ENCODE measurements around the gene EIF3J. TPM values are rescaled to one million over a fixed set of nuclear protein-coding genes. Genes with fewer than 3 reads are reported as not detected.
"Not testable (repeated sequence)": the region's sequence is repeated elsewhere in the genome, so short reads cannot be mapped to it uniquely, and the experiment has no call there.

The EIF3J gene
- total and polyA plus RNA-seq, 9 donors = 38.6 to 101 (median 93.0) TPM

GRCh38 chr15:44516436-44516835 is 20.5 kb upstream of the EIF3J start:
- no peak overlapping the region for H3K27ac ChIP-seq (ENCODE audit: low read length)
- no peak overlapping the region for H3K4me3 ChIP-seq (ENCODE audit: low read length)
- H3K27me3 ChIP-seq (ENCODE audit: control insufficient read depth, insufficient read depth, low read length) = no peaks in the 10 kb centered on the region
- no peaks in the 10 kb centered on the region for H3K9me3 ChIP-seq (replicated peaks; ENCODE audit: control insufficient read depth, low read depth, low read length)
- H3K36me3 ChIP-seq (ENCODE audit: control insufficient read depth, insufficient read depth, low read length) = peaks cover 17% of the 10 kb centered on the region
- DNase-seq = no peak
- no peaks in the 10 kb centered on the region for H3K4me1 ChIP-seq (ENCODE audit: control insufficient read depth, insufficient read depth, low read length)

- peaks cover 28% of the 10 kb centered on the region for H3K36me3 ChIP-seq (ENCODE audit: control insufficient read depth, insufficient read depth, low read length)
- no CpG with 5 or more reads among the region's 6 CpGs for WGBS (ENCODE audit: insufficient coverage)
These were observed 17.4 kb upstream of the EIF3J start for GRCh38 chr15:44519537-44519936.

GRCh38 chr15:44525018-44525417 is 11.9 kb upstream of the EIF3J start:
- H3K4me1 ChIP-seq (ENCODE audit: control insufficient read depth, insufficient read depth, low read length) = no peaks in the 10 kb centered on the region
- H3K27ac ChIP-seq (ENCODE audit: low read length) = no peak overlapping the region
- no peaks in the 10 kb centered on the region for H3K9me3 ChIP-seq (replicated peaks; ENCODE audit: control insufficient read depth, low read depth, low read length)
- no peak for DNase-seq
- H3K27me3 ChIP-seq (ENCODE audit: control insufficient read depth, insufficient read depth, low read length) = no peaks in the 10 kb centered on the region
- H3K4me3 ChIP-seq (ENCODE audit: low read length) = no peak overlapping the region
- peaks cover 19% of the 10 kb centered on the region for H3K36me3 ChIP-seq (ENCODE audit: control insufficient read depth, insufficient read depth, low read length)
- 100% methylated on average over 1 of the region's 1 CpG for WGBS (ENCODE audit: insufficient coverage)

More at GRCh38 chr15:44519537-44519936, 17.4 kb upstream of the EIF3J start:
- Histone ChIP-seq H3K4me1 (ENCODE audit: control insufficient read depth, insufficient read depth, low read length) (no peaks in the 10 kb centered on the region), H3K27me3 (ENCODE audit: control insufficient read depth, insufficient read depth, low read length) (no peaks in the 10 kb centered on the region), H3K4me3 (ENCODE audit: low read length) (no peak overlapping the region), H3K27ac (ENCODE audit: low read length) (no peak overlapping the region), H3K9me3 (replicated peaks; ENCODE audit: control insufficient read depth, low read depth, low read length) (no peaks in the 10 kb centered on the region)
- DNase-seq = no peak

- H3K27me3 ChIP-seq (ENCODE audit: control insufficient read depth, insufficient read depth, low read length) = no peaks in the 10 kb centered on the region
- H3K4me1 ChIP-seq (ENCODE audit: control insufficient read depth, insufficient read depth, low read length) = no peaks in the 10 kb centered on the region
- H3K9me3 ChIP-seq (replicated peaks; ENCODE audit: control insufficient read depth, low read depth, low read length) = no peaks in the 10 kb centered on the region
- H3K36me3 ChIP-seq (ENCODE audit: control insufficient read depth, insufficient read depth, low read length) = peaks cover 13% of the 10 kb centered on the region
- no peak overlapping the region for H3K4me3 ChIP-seq (ENCODE audit: low read length)
- no peak for DNase-seq
- 60% methylated on average over 1 of the region's 2 CpGs for WGBS (ENCODE audit: insufficient coverage)
- H3K27ac ChIP-seq (ENCODE audit: low read length) = no peak overlapping the region
These were observed 9.7 kb upstream of the EIF3J start for GRCh38 chr15:44527241-44527640.

- H3K36me3 ChIP-seq (ENCODE audit: control insufficient read depth, insufficient read depth, low read length) = peaks cover 5% of the 10 kb centered on the region
- no peaks in the 10 kb centered on the region for H3K9me3 ChIP-seq (replicated peaks; ENCODE audit: control insufficient read depth, low read depth, low read length)
- no peaks in the 10 kb centered on the region for H3K4me1 ChIP-seq (ENCODE audit: control insufficient read depth, insufficient read depth, low read length)
- no peaks in the 10 kb centered on the region for H3K27me3 ChIP-seq (ENCODE audit: control insufficient read depth, insufficient read depth, low read length)
- no peak overlapping the region for H3K4me3 ChIP-seq (ENCODE audit: low read length)
- no peak for DNase-seq
- H3K27ac ChIP-seq (ENCODE audit: low read length) = no peak overlapping the region
- 70% methylated on average over 3 of the region's 10 CpGs for WGBS (ENCODE audit: insufficient coverage)
These were observed 6.9 kb upstream of the EIF3J start for GRCh38 chr15:44529864-44530604.

GRCh38 chr15:44530653-44531052 is 6.3 kb upstream of the EIF3J start:
- WGBS (ENCODE audit: insufficient coverage) = 100% methylated on average over 1 of the region's 3 CpGs
- Histone ChIP-seq H3K4me1 (ENCODE audit: control insufficient read depth, insufficient read depth, low read length) (peaks cover 3% of the 10 kb centered on the region), H3K36me3 (ENCODE audit: control insufficient read depth, insufficient read depth, low read length) (peaks cover 7% of the 10 kb centered on the region)

GRCh38 chr15:44532275-44532674 is 4.7 kb upstream of the EIF3J start:
- H3K36me3 ChIP-seq (ENCODE audit: control insufficient read depth, insufficient read depth, low read length); DNase-seq; H3K4me3 ChIP-seq (ENCODE audit: low read length): not testable (repeated sequence)

More at GRCh38 chr15:44530653-44531052, 6.3 kb upstream of the EIF3J start:
- no peak for DNase-seq
- no peaks in the 10 kb centered on the region for H3K9me3 ChIP-seq (replicated peaks; ENCODE audit: control insufficient read depth, low read depth, low read length)
- no peak overlapping the region for H3K27ac ChIP-seq (ENCODE audit: low read length)
- H3K4me3 ChIP-seq (ENCODE audit: low read length) = no peak overlapping the region
- H3K27me3 ChIP-seq (ENCODE audit: control insufficient read depth, insufficient read depth, low read length) = no peaks in the 10 kb centered on the region

GRCh38 chr15:44532689-44533088 is 4.3 kb upstream of the EIF3J start:
- no peaks in the 10 kb centered on the region for H3K9me3 ChIP-seq (replicated peaks; ENCODE audit: control insufficient read depth, low read depth, low read length)
- peaks cover 7% of the 10 kb centered on the region for H3K4me1 ChIP-seq (ENCODE audit: control insufficient read depth, insufficient read depth, low read length)
- no peak overlapping the region for H3K27ac ChIP-seq (ENCODE audit: low read length)
- no peak for DNase-seq
- H3K4me3 ChIP-seq (ENCODE audit: low read length) = no peak overlapping the region
- WGBS (ENCODE audit: insufficient coverage) = 100% methylated on average over 1 of the region's 3 CpGs
- H3K27me3 ChIP-seq (ENCODE audit: control insufficient read depth, insufficient read depth, low read length) = no peaks in the 10 kb centered on the region
- peaks cover 7% of the 10 kb centered on the region for H3K36me3 ChIP-seq (ENCODE audit: control insufficient read depth, insufficient read depth, low read length)

More at GRCh38 chr15:44532275-44532674, 4.7 kb upstream of the EIF3J start:
- not testable (repeated sequence) for H3K27ac ChIP-seq (ENCODE audit: low read length); H3K27me3 ChIP-seq (ENCODE audit: control insufficient read depth, insufficient read depth, low read length); H3K4me1 ChIP-seq (ENCODE audit: control insufficient read depth, insufficient read depth, low read length); H3K9me3 ChIP-seq (replicated peaks; ENCODE audit: control insufficient read depth, low read depth, low read length)
- 94% methylated on average over 5 of the region's 5 CpGs for WGBS (ENCODE audit: insufficient coverage)

- DNase-seq = no peak
- Histone ChIP-seq H3K4me3 (ENCODE audit: low read length) (no peak overlapping the region), H3K27ac (ENCODE audit: low read length) (no peak overlapping the region), H3K9me3 (replicated peaks; ENCODE audit: control insufficient read depth, low read depth, low read length) (no peaks in the 10 kb centered on the region), H3K36me3 (ENCODE audit: control insufficient read depth, insufficient read depth, low read length) (peaks cover 7% of the 10 kb centered on the region), H3K4me1 (ENCODE audit: control insufficient read depth, insufficient read depth, low read length) (peaks cover 13% of the 10 kb centered on the region), H3K27me3 (ENCODE audit: control insufficient read depth, insufficient read depth, low read length) (no peaks in the 10 kb centered on the region)
- WGBS (ENCODE audit: insufficient coverage) = 96% methylated on average over 5 of the region's 8 CpGs
These were observed 1.9 kb upstream of the EIF3J start for GRCh38 chr15:44535092-44535491.

- DNase-seq = no peak
- no peaks in the 10 kb centered on the region for H3K9me3 ChIP-seq (replicated peaks; ENCODE audit: control insufficient read depth, low read depth, low read length)
- WGBS (ENCODE audit: insufficient coverage) = 33% methylated on average over 17 of the region's 36 CpGs
- H3K4me1 ChIP-seq (ENCODE audit: control insufficient read depth, insufficient read depth, low read length) = peaks cover 13% of the 10 kb centered on the region
- peak overlapping the region; percentile 92 for H3K4me3 ChIP-seq (ENCODE audit: low read length)
- peak overlapping the region; percentile 99 for H3K27ac ChIP-seq (ENCODE audit: low read length)
- no peaks in the 10 kb centered on the region for H3K27me3 ChIP-seq (ENCODE audit: control insufficient read depth, insufficient read depth, low read length)
- peaks cover 11% of the 10 kb centered on the region for H3K36me3 ChIP-seq (ENCODE audit: control insufficient read depth, insufficient read depth, low read length)
These were observed 1.2 kb upstream of the EIF3J start for GRCh38 chr15:44535523-44536301.
